Activated T-cell treated with anti-CD3 and anti-CD28 coated beads for 4 hours (primary cell): ENCODE measurements around the gene RHO.
"Not testable (repeated sequence)": the region's sequence is repeated elsewhere in the genome, so short reads cannot be mapped to it uniquely, and the experiment has no call there.

ENCODE experiments used
- DNase-seq: peaks from one replicate; pipeline ENCODE4 v3.0.0-alpha.2; 2020

The RHO gene

DNA sequence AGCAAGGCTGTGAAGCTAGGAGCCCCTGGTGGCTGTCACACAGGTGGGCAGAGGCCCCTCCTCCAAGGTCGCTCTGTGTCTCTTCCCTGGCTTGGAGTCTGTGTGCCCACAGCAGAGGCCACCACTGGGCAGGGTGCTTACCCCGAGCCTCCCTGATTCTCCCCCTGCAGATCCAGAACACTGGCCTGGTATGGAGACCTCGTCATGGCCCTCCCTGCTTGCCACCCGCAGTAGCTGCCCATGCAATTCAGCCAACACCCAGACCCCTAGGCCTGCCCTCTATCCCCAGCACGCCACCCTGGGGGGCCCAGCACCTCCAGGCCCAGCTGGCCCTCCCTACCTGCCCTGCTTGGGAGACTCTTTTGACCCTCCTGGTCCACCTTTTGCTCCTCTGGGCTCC lies 5.5 kb upstream of the RHO start:
- DNase-seq = no peak

DNA sequence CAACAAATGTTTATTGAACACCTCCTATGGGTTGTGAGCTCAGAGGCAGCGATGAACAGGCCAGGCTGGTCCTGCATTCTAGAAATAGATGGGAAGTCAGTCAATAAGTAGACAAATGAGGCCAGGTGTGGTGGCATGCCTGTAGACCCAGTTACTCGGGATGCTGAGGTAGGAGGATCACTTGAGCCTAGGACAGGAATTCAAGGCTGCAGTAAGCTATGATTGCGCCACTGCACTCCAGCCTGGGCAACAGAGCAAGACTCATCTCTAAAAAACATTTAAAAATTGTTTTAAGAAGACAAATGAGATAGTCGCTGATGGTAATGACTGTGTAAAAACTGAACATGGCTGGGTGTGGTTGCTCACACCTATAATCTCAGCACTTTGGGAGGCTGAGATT lies 4.4 kb upstream of the RHO start:
- DNase-seq = no peak

DNA sequence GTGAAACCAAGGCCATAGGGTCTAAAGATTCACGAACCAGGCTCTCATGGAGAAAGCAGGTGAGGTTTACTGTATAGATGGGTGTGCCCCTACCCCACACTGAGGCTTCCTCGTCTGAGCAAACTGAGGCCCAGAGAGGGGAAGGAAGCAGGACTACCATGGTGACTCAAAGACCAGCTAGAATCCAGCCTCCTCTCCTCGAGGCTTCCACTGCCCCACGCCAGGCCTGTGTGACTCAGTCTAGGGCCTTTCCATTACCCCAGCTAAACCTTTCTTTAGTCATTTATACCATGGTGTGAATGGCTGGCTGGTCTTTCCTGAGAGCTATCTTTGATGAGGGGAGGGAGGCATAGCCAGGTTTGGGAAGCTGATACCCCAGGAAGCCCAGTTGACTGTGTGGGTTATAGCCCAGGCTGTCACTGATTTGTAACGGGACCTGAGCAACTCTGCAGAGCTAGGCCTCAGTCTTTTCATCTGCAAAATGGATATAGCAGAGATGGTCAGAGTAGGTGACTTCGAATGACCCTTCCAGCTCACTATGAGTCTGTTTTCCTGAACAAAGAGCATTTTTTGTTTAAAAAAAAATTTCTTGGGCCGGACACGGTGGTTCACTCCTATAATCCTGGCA lies 3.0 kb upstream of the RHO start:
- DNase-seq = no peak

DNA sequence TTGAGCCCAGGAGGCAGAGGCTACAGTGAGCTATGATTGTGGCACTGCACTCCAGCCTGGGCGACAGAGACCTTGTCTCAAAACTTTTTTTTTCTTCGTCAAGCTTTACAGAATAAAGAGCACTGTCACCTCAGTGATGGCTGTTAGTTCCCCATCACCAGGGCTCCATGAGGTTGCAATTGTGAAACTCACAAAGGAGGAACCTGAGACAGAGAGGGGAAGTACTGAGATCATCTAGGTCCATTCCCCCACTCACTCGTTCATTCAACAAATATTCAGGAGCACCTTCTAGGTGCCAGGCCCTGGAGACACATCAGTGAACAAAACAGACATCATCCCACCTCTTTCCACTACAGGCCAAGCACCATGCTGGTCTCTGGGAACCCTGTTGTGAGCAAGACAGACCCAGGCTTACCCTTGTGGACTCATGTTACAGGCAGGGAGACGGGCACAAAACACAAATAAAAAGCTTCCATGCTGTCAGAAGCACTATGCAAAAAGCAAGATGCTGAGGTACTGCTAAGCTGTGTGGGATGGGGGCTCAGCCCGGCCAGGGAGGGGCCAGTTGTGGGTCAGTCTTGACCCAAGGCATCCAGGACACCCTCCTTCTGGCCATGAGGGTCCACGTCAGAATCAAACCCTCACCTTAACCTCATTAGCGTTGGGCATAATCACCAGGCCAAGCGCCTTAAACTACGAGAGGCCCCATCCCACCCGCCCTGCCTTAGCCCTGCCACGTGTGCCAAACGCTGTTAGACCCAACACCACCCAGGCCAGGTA lies 2.1 kb upstream of the RHO start:
- DNase-seq = no peak

DNA sequence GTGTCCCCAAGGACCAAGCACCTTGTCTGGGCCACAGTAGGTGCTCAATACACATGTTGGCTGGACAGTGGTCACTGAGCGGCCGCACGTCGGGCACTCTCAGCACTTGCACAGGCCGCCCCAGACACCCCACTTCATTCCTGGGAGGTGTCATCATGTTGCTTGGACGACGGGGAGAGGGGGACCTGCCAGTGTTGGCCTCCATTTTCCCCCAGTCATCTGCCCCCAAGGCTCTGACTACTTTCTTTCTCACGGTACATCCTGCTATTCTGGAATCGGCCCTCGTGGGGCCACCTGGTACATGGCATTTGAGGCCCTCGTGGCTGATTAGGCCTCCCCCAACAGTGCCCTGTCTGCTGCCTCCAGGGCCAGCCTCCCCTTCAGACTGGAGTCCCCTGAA lies 1.2 kb upstream of the RHO start:
- DNase-seq = no peak

DNA sequence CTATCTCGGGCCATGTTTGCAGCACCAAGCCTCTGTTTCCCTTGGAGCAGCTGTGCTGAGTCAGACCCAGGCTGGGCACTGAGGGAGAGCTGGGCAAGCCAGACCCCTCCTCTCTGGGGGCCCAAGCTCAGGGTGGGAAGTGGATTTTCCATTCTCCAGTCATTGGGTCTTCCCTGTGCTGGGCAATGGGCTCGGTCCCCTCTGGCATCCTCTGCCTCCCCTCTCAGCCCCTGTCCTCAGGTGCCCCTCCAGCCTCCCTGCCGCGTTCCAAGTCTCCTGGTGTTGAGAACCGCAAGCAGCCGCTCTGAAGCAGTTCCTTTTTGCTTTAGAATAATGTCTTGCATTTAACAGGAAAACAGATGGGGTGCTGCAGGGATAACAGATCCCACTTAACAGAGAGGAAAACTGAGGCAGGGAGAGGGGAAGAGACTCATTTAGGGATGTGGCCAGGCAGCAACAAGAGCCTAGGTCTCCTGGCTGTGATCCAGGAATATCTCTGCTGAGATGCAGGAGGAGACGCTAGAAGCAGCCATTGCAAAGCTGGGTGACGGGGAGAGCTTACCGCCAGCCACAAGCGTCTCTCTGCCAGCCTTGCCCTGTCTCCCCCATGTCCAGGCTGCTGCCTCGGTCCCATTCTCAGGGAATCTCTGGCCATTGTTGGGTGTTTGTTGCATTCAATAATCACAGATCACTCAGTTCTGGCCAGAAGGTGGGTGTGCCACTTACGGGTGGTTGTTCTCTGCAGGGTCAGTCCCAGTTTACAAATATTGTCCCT lies 1.2 kb downstream of the RHO start:
- DNase-seq = no peak

DNA sequence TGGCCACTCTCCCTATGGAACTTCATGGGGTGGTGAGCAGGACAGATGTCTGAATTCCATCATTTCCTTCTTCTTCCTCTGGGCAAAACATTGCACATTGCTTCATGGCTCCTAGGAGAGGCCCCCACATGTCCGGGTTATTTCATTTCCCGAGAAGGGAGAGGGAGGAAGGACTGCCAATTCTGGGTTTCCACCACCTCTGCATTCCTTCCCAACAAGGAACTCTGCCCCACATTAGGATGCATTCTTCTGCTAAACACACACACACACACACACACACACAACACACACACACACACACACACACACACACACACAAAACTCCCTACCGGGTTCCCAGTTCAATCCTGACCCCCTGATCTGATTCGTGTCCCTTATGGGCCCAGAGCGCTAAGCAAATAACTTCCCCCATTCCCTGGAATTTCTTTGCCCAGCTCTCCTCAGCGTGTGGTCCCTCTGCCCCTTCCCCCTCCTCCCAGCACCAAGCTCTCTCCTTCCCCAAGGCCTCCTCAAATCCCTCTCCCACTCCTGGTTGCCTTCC lies 1.9 kb downstream of the RHO start:
- DNase-seq = no peak

DNA sequence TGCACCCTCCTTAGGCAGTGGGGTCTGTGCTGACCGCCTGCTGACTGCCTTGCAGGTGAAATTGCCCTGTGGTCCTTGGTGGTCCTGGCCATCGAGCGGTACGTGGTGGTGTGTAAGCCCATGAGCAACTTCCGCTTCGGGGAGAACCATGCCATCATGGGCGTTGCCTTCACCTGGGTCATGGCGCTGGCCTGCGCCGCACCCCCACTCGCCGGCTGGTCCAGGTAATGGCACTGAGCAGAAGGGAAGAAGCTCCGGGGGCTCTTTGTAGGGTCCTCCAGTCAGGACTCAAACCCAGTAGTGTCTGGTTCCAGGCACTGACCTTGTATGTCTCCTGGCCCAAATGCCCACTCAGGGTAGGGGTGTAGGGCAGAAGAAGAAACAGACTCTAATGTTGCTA lies 2.4 kb downstream of the RHO start:
- no peak for DNase-seq

DNA sequence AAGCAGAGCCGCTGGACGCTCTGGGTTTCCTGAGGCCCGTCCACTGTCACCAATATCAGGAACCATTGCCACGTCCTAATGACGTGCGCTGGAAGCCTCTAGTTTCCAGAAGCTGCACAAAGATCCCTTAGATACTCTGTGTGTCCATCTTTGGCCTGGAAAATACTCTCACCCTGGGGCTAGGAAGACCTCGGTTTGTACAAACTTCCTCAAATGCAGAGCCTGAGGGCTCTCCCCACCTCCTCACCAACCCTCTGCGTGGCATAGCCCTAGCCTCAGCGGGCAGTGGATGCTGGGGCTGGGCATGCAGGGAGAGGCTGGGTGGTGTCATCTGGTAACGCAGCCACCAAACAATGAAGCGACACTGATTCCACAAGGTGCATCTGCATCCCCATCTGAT lies 3.3 kb downstream of the RHO start:
- DNase-seq = no peak

DNA sequence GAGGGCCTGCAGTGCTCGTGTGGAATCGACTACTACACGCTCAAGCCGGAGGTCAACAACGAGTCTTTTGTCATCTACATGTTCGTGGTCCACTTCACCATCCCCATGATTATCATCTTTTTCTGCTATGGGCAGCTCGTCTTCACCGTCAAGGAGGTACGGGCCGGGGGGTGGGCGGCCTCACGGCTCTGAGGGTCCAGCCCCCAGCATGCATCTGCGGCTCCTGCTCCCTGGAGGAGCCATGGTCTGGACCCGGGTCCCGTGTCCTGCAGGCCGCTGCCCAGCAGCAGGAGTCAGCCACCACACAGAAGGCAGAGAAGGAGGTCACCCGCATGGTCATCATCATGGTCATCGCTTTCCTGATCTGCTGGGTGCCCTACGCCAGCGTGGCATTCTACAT lies 3.8 kb downstream of the RHO start:
- DNase-seq = no peak

DNA sequence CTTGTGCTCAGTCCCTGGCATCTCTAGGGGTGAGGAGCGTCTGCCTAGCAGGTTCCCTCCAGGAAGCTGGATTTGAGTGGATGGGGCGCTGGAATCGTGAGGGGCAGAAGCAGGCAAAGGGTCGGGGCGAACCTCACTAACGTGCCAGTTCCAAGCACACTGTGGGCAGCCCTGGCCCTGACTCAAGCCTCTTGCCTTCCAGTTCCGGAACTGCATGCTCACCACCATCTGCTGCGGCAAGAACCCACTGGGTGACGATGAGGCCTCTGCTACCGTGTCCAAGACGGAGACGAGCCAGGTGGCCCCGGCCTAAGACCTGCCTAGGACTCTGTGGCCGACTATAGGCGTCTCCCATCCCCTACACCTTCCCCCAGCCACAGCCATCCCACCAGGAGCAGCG lies 5.0 kb downstream of the RHO start:
- no peak for DNase-seq

DNA sequence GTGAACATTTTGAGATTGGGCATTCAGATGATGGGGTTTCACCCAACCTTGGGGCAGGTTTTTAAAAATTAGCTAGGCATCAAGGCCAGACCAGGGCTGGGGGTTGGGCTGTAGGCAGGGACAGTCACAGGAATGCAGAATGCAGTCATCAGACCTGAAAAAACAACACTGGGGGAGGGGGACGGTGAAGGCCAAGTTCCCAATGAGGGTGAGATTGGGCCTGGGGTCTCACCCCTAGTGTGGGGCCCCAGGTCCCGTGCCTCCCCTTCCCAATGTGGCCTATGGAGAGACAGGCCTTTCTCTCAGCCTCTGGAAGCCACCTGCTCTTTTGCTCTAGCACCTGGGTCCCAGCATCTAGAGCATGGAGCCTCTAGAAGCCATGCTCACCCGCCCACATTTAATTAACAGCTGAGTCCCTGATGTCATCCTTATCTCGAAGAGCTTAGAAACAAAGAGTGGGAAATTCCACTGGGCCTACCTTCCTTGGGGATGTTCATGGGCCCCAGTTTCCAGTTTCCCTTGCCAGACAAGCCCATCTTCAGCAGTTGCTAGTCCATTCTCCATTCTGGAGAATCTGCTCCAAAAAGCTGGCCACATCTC lies 6.1 kb downstream of the RHO start:
- no peak for DNase-seq

DNA sequence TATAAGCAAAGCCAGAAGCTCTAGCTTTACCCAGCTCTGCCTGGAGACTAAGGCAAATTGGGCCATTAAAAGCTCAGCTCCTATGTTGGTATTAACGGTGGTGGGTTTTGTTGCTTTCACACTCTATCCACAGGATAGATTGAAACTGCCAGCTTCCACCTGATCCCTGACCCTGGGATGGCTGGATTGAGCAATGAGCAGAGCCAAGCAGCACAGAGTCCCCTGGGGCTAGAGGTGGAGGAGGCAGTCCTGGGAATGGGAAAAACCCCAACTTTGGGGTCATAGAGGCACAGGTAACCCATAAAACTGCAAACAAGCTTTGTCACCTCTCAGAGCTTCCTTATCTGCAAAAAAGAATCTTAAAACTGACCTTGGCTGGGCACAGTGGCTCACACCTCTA lies 6.6 kb downstream of the RHO start:
- no peak for DNase-seq

DNA sequence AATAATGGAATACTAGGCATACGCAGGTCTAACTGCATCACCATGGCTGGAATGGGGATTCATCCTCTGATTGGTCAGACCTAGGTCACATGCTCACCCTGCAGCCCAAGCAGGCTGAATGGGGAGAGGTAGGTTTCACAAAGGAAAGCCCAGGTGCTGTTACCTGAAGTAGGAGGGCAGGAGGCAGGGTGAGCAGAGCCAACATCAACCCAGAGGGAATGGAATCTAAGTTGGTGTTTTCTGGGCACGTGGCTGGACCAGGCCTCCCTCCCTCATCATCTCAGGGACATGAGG lies 7.9 kb downstream of the RHO start:
- DNase-seq = no peak

DNA sequence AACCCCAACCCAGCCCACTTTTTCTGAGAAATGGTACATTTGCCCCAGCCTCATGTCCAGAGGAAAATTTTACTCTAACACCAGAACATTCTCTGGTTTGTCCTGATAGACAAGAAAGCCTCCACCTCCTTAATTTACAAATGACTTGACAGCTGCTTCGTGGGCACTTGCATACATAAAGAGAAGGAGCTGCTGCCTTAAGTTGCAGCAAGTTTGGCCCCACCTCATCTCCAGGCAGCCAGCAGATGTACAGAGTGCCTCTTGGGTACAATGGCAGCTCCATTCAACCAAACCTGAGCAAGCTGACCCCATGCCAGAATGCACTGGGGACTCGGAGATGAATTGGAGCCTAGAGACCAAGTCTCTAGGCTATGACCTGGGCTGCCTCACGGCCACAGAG lies 8.4 kb downstream of the RHO start:
- DNase-seq = no peak

DNA sequence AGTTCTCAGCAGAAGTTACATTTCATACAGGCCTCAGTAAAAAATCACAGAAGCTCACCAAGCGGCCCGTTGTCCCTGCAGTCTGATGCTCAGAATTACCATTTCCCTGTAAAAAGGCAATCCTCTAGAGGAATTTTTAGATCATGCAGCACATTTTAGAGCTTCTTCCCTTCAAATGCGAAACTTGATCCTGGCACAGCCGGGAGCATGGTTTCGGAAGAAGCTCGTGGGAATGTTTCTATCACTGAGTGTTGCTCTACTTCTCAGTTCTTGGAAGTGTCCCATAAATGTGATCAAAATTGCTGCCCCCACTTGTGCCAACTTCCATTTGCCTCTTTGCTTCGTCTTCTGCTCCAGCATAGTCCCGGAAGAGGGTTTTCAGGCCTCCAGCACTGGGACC lies 10.8 kb downstream of the RHO start:
- DNase-seq = no peak

DNA sequence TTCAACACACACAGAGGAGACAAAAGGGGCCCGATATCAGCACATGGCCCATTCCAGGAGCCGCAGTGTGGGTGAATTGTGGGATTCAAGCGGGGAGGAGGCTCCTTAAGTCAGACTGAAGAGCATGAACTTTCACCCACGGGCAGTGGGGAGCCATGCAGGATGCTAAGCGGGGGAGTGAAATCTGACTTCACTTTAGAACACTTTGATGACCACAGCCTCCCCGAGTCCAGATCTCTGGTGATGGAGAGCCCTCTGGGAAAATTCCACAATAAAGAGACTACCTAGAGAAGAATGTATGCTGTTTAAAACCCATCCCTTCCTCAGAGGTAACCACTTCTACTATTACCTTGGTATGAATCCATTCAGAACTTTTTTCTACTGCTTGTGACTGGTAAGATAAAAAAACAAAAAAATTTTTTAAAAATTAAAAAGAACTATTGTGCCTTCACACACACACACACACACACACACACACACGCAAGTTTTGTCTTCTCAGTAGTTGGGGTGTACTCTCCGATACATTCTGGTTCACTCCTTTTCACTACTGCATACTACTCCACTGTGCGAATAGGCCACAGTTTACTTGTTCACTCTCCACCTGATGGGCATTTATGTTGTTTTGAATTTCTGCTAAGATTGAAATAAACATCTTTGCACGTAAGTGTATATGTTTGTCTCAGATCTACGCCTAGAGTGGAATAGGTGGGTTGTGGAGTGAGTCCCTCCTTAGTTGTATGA lies 12.5 kb downstream of the RHO start:
- no peak for DNase-seq

DNA sequence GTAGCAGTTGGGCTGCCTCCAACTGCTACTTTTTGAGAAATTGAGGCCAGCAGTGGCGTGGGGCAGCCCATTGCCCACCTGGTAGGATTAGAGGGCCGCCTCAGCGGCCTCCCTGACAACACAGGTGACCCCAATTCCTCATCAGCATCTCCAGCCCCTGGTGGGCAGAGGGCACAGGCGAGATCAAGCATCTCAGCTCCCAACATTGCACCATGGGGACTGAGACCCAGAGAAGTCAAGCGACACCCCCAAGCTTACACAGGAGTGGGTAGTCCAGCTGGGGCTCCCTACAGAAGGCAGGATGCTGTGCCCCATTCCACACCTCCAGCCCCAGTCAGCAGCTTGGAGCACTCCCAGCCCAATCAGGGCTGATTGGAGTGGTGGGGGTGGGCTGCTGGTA lies 14.3 kb downstream of the RHO start:
- no peak for DNase-seq

DNA sequence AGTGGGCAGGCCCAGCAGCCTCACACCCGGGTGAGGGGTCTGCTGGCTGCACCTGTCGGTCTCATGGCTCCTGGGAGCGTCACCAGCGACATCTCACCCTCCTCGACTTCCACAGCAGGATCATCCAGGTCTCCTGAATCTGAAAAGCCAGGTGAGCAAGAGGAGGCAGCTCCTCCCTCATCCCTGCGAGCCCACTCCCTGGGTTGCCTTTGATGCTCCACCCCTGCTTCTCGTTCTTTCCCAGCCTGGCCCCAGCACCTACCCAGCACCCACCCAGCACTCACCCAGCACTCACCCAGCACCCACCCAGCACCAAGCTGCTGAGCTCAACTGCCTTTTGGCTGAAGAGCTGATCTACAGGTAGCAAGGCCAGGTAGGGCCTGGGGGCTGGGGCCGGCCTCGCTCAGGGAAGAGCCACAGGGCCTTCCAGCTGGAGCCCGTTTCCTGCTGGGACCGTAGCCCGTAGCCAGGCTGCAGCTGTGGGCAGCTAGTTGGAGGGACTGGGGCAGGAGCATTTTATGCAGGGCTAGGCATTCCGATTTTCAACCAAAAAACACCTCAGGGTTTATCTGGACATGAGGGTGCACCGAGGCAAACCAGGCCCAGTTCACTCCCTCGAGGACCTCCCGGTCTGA lies 14.8 kb downstream of the RHO start, which contains the start of gene H1-8:
TSS of gene H1-8 (plus strand) at position 20 of the 635 bp plus-strand sequence. CDS start at position 64, 44 bp downstream.
- DNase-seq = no peak

DNA sequence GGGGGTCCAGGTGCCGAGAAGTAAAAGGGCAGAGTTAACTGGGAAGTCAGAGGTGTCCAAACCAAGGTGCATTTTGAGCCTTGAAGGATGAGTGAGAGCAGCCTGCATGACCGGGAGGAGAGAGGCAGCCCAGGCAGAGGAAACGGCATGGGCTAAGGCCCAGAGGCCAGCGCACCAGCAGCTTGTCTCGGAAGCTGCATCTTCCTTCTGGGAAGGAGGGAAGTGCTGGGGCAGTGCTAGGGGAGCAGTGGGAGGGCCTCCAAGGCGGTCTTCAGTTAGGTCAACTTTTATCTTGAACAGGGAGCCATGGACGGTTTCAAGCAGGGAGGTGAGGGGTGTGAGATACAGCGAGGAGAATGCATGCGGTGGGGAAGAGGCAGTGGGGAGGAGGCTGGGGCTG lies 15.6 kb downstream of the RHO start:
- DNase-seq = no peak

DNA sequence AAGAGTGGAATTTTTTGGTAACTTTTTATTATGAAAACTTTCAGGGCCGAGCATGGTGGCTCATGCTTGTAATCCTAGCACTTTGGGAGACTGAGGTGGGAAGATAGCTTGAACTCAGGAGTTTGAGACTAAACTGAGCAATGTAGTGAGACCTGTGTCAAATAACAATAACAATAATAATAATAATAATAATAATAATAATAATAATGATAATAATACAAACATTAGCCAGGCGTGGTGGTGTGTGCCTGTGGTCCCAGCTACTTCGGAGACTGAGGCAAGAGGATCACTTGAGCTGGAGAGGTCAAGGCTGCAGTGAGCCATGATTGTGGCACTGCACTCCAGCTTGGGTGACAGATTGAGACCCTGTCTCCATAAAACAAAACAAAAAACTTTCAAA lies 17.5 kb downstream of the RHO start:
- not testable (repeated sequence) for DNase-seq

DNA sequence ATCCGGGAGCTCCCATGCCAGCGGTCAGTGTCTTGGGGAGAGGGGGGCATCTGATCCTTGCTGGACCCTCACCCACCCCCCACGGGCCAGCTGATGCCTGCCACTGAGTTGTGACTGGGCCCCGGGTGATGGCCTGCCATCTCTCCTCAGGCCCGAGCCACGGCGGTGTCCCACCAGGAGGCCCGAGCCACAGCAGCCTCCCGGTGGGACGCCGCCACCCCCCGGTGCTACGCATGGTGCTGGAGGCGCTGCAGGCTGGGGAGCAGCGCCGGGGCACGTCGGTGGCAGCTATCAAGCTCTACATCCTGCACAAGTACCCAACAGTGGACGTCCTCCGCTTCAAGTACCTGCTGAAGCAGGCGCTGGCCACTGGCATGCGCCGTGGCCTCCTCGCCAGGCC lies 18.8 kb downstream of the RHO start:
- no peak for DNase-seq
